GM11168 (cell line): ENCODE measurements around the gene KIFC3.
"Not testable (repeated sequence)": the region's sequence is repeated elsewhere in the genome, so short reads cannot be mapped to it uniquely, and the experiment has no call there.

Experiments
- in situ Hi-C: fragments of 300-500 bp; cut with MboI; formaldehyde crosslinking; loops from one replicate; pipeline ENCODE4 v1.12.0; 2022; ENCODE audit warnings: low sequenced_read_pairs; ENCODE audit not compliant: unreplicated experiment

The KIFC3 gene

GRCh38 chr16:57745768-57746167 lies 56.5 kb downstream of the KIFC3 start:
- in situ Hi-C loops: no loop called here

GRCh38 chr16:57744642-57744903 lies 57.7 kb downstream of the KIFC3 start:
- in situ Hi-C loops: no loop called here

GRCh38 chr16:57743886-57744641 lies 58.2 kb downstream of the KIFC3 start:
- in situ Hi-C loops: no loop called here

- in situ Hi-C loops: no loop called here
These were observed 58.8 kb downstream of the KIFC3 start for GRCh38 chr16:57743458-57743857.

GRCh38 chr16:57742543-57742942 lies 59.7 kb downstream of the KIFC3 start:
- in situ Hi-C loops: no loop called here

GRCh38 chr16:57741660-57742191 lies 60.6 kb downstream of the KIFC3 start:
- in situ Hi-C loops: no loop called here

- in situ Hi-C loops: no loop called here
These were observed 61.7 kb downstream of the KIFC3 start for GRCh38 chr16:57740423-57741071.

GRCh38 chr16:57739756-57740422 lies 62.4 kb downstream of the KIFC3 start:
- in situ Hi-C loops: no loop called here

- in situ Hi-C loops: no loop called here
These were observed 63.4 kb downstream of the KIFC3 start for GRCh38 chr16:57738844-57739243.

- in situ Hi-C loops: no loop called here
These were observed 65.6 kb downstream of the KIFC3 start for GRCh38 chr16:57736419-57737351.

- in situ Hi-C loops: no loop called here
These were observed 66.4 kb downstream of the KIFC3 start, which contains the start of gene KATNB1 for GRCh38 chr16:57735755-57736418. KATNB1 (plus strand) TSS chr16:57735770; CDS start chr16:57737244, 1,474 bp downstream.

- in situ Hi-C loops: no loop called here
These were observed 67.2 kb downstream of the KIFC3 start for GRCh38 chr16:57734925-57735754.

- in situ Hi-C loops: no loop called here
These were observed 67.9 kb downstream of the KIFC3 start for GRCh38 chr16:57734308-57734924.

- in situ Hi-C loops: no loop called here
These were observed 69.6 kb downstream of the KIFC3 start for GRCh38 chr16:57732714-57733113.

- in situ Hi-C loops: no loop called here
These were observed 70.3 kb downstream of the KIFC3 start for GRCh38 chr16:57732037-57732436.

GRCh38 chr16:57730771-57731730 lies 71.2 kb downstream of the KIFC3 start:
- in situ Hi-C loops: no loop called here

GRCh38 chr16:57729852-57730251 lies 72.4 kb downstream of the KIFC3 start:
- in situ Hi-C loops: not testable (repeated sequence)
